Cardiac muscle cell (in vitro differentiated cells and primary cell): Measurements from ENCODE around the gene SNTB2. TPM values are rescaled to one million over a fixed set of nuclear protein-coding genes. Genes with fewer than 3 reads are reported as not detected.

Source experiments
- DNase-seq, 2 donors: peaks; one replicate each; pipeline versions ENCODE4 v3.0.0 to v3.0.0-alpha.2; 2010 to 2017; ENCODE audit warnings: low read depth in 1 of 2, low spot score in 1 of 2
- H3K27ac ChIP-seq: fragments of 200-600 bp; sonication (generic); 2 replicates; pipeline ENCODE4 v1.5.1; 2016
- H3K27me3 ChIP-seq: fragments of 200-600 bp; sonication (generic); 2 replicates; pipeline ENCODE4 v1.6.0; 2016; ENCODE audit warnings: control low read depth
- H3K36me3 ChIP-seq: fragments of 200-600 bp; sonication (generic); 2 replicates; pipeline ENCODE4 v1.5.1; 2016; ENCODE audit warnings: control low read depth
- H3K4me1 ChIP-seq: fragments of 200-600 bp; sonication (generic); 2 replicates; pipeline ENCODE4 v1.8.1; 2017; ENCODE audit warnings: low read depth, mild to moderate bottlenecking, mixed run types
- H3K4me3 ChIP-seq: fragments of 200-600 bp; sonication (generic); 2 replicates; pipeline ENCODE4 v1.5.1; 2016; ENCODE audit warnings: mild to moderate bottlenecking
- H3K9me3 ChIP-seq: fragments of 200-600 bp; sonication (generic); 2 replicates; pipeline ENCODE4 v1.5.1; 2017; ENCODE audit warnings: low read depth, mild to moderate bottlenecking, control low read depth
- CTCF ChIP-seq: IDR thresholded peaks from 2 replicates; pipeline ENCODE4 v1.5.1; 2012; ENCODE audit warnings: low read depth, mild to moderate bottlenecking, low read length
- polyA plus RNA-seq: library from polyadenylated mRNA; unstranded; fragments of >200 nt; fragmentation: Nextera tagmentation; extraction: Ambion mirVana; gene quantifications from 2 replicates; pipeline ENCODE4 v1.2.1, GENCODE V29; 2016
- total RNA-seq: library from RNA; depleted of rRNA; stranded (reverse); fragments of >200 nt; gene quantifications from 2 replicates; pipeline ENCODE4 v1.2.3, GENCODE V29; 2016

Gene SNTB2
- total and polyA plus RNA-seq, 2 experiments from 2014 or later, result 12.7 to 17.1 TPM

GRCh38 chr16:69346683-69347082, 159.7 kb downstream of the SNTB2 start:
- no peak for DNase-seq
- Histone ChIP-seq H3K27ac (no peak overlapping the region), H3K27me3 (no peaks in the 10 kb centered on the region), H3K9me3 (no peaks in the 10 kb centered on the region), H3K4me1 (no peaks in the 10 kb centered on the region), H3K4me3 (no peak overlapping the region), H3K36me3 (peaks cover 12% of the 10 kb centered on the region)
- TF ChIP-seq CTCF, result no peak

- H3K27ac ChIP-seq, result no peak overlapping the region
Measured at GRCh38 chr16:69348222-69348621, 161.3 kb downstream of the SNTB2 start.

GRCh38 chr16:69349536-69349935, 162.6 kb downstream of the SNTB2 start:
- H3K27me3 ChIP-seq, result no peaks in the 10 kb centered on the region
- DNase-seq, result no peak
- peaks cover 8% of the 10 kb centered on the region for H3K36me3 ChIP-seq
- H3K4me3 ChIP-seq, result no peak overlapping the region
- H3K4me1 ChIP-seq, result no peaks in the 10 kb centered on the region
- TF ChIP-seq CTCF, result no peak
- H3K9me3 ChIP-seq, result no peaks in the 10 kb centered on the region
- H3K27ac ChIP-seq, result no peak overlapping the region

More at GRCh38 chr16:69348222-69348621, 161.3 kb downstream of the SNTB2 start:
- TF ChIP-seq CTCF, result no peak
- peaks cover 3% of the 10 kb centered on the region for H3K36me3 ChIP-seq
- no peaks in the 10 kb centered on the region for H3K9me3 ChIP-seq
- H3K4me1 ChIP-seq, result no peaks in the 10 kb centered on the region
- H3K4me3 ChIP-seq, result no peak overlapping the region
- no peak for DNase-seq
- no peaks in the 10 kb centered on the region for H3K27me3 ChIP-seq

- no peak for DNase-seq
- H3K9me3 ChIP-seq, result no peaks in the 10 kb centered on the region
- TF ChIP-seq CTCF, result no peak
Measured at GRCh38 chr16:69350536-69351133, 163.7 kb downstream of the SNTB2 start.

GRCh38 chr16:69351309-69352027, 164.5 kb downstream of the SNTB2 start, which contains the start of gene TMED6:
Gene TMED6 (minus strand): TSS chr16:69351786. CDS start chr16:69351753, 33 bp downstream.
- DNase-seq, result no peak
- TF ChIP-seq CTCF, result no peak
- H3K4me1 ChIP-seq, result no peaks in the 10 kb centered on the region
- peaks cover 15% of the 10 kb centered on the region for H3K36me3 ChIP-seq
- H3K27me3 ChIP-seq, result no peaks in the 10 kb centered on the region
- no peak within 1 kb of the TSS for H3K4me3 ChIP-seq
- no peaks in the 10 kb centered on the region for H3K9me3 ChIP-seq
- peak within 1 kb of the TSS; percentile 23 for H3K27ac ChIP-seq

More at GRCh38 chr16:69350536-69351133, 163.7 kb downstream of the SNTB2 start:
- Histone ChIP-seq H3K27me3 (no peaks in the 10 kb centered on the region), H3K36me3 (peaks cover 13% of the 10 kb centered on the region), H3K4me1 (no peaks in the 10 kb centered on the region), H3K4me3 (no peak overlapping the region), H3K27ac (no peak overlapping the region)

Other genes with a start within 250 kb of the SNTB2 start
- gene HAS3, start 81.5 kb upstream of the SNTB2 start, total RNA-seq, result 0.03 and 0.46 TPM in 2 replicates
- 0.62 TPM in 1 of 2 replicates, not detected in the other for gene HAS3, start 81.5 kb upstream of the SNTB2 start, polyA plus RNA-seq
- gene CHTF8, start 54.6 kb upstream of the SNTB2 start, total RNA-seq, result 74.8 and 94.6 TPM in 2 replicates
- 112 and 132 TPM in 2 replicates for gene CHTF8, start 54.6 kb upstream of the SNTB2 start, polyA plus RNA-seq
- gene UTP4, start 54.5 kb upstream of the SNTB2 start, total RNA-seq, result 10.0 and 14.5 TPM in 2 replicates
- gene UTP4, start 54.5 kb upstream of the SNTB2 start, polyA plus RNA-seq, result 47.6 and 51.6 TPM in 2 replicates
- gene VPS4A, start 124.2 kb downstream of the SNTB2 start, total RNA-seq, result 30.8 and 36.9 TPM in 2 replicates
- 50.7 and 52.2 TPM in 2 replicates for gene VPS4A, start 124.2 kb downstream of the SNTB2 start, polyA plus RNA-seq
- 16.1 and 16.7 TPM in 2 replicates for gene PDF, start 143.4 kb downstream of the SNTB2 start, total RNA-seq
- gene PDF, start 143.4 kb downstream of the SNTB2 start, polyA plus RNA-seq, result 12.0 and 13.2 TPM in 2 replicates
- 79.2 and 95.3 TPM in 2 replicates for gene COG8, start 152.4 kb downstream of the SNTB2 start, total RNA-seq
- gene COG8, start 152.4 kb downstream of the SNTB2 start, polyA plus RNA-seq, result 54.5 and 62.6 TPM in 2 replicates
- gene NIP7, start 152.6 kb downstream of the SNTB2 start, total RNA-seq, result 8.5 and 9.5 TPM in 2 replicates
- 23.6 and 26.1 TPM in 2 replicates for gene NIP7, start 152.6 kb downstream of the SNTB2 start, polyA plus RNA-seq
- gene TMED6, start 164.6 kb downstream of the SNTB2 start, total RNA-seq, result 0.69 TPM in 1 of 2 replicates, not detected in the other
- 0.37 and 0.95 TPM in 2 replicates for gene TMED6, start 164.6 kb downstream of the SNTB2 start, polyA plus RNA-seq
- gene TERF2, start 198.8 kb downstream of the SNTB2 start, total RNA-seq, result 11.1 and 14.8 TPM in 2 replicates
- 31.0 and 40.8 TPM in 2 replicates for gene TERF2, start 198.8 kb downstream of the SNTB2 start, polyA plus RNA-seq
- gene CYB5B, start 237.5 kb downstream of the SNTB2 start, total RNA-seq, result 27.9 and 36.6 TPM in 2 replicates
- 122 and 149 TPM in 2 replicates for gene CYB5B, start 237.5 kb downstream of the SNTB2 start, polyA plus RNA-seq